Nephron (organoid): ENCODE measurements around the gene YIF1B.

ENCODE experiments used
- H3K27ac Mint-ChIP-seq, 3 experiments: 2 replicates each; pipeline ENCODE4 v1.8.0; 2020; ENCODE audit warnings: mixed read lengths in 3 of 3, mild to moderate bottlenecking in 2 of 3, moderate library complexity in 1 of 3
- H3K27me3 Mint-ChIP-seq: 2 replicates; pipeline ENCODE4 v1.8.0; 2021; ENCODE audit warnings: low read depth, mild to moderate bottlenecking, moderate library complexity, mixed read lengths
- H3K36me3 Mint-ChIP-seq: 2 replicates; pipeline ENCODE4 v1.8.0; 2020; ENCODE audit warnings: low read depth, mixed read lengths
- H3K4me1 Mint-ChIP-seq: 2 replicates; pipeline ENCODE4 v1.8.0; 2020; ENCODE audit warnings: mixed read lengths
- H3K4me3 Mint-ChIP-seq, 3 experiments: 2 replicates each; pipeline ENCODE4 v1.8.0; 2020; ENCODE audit warnings: mild to moderate bottlenecking in 3 of 3, mixed read lengths in 3 of 3, moderate library complexity in 2 of 3
- H3K9me3 Mint-ChIP-seq: 2 replicates; pipeline ENCODE4 v1.8.0; 2020; ENCODE audit warnings: mixed read lengths
- TF ChIP-seq, protein P1 (sequence below), 3 experiments: fragments of 200-600 bp; sonication (generic); IDR thresholded peaks; one replicate each; pipeline ENCODE4 v1.5.0; 2021; ENCODE audit warnings: antibody characterized with exemption in 3 of 3; ENCODE audit not compliant: unreplicated experiment in 3 of 3

The YIF1B gene

DNA sequence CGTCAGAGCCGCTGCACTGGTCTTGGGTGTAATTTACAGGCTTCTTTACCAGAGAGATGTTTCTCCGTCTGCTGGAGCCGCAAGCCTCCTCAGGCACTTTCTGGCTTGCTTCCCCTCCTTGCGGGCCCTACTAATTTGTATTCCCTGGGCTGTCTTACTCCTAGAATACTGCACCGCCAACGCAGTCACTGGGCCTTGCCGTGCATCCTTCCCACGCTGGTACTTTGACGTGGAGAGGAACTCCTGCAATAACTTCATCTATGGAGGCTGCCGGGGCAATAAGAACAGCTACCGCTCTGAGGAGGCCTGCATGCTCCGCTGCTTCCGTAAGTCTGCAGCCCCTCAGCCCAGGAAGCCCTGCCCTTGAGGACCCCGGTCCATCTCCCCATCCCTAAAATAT, 25.8 kb downstream of the YIF1B start:
- no peak overlapping the region for H3K27ac Mint-ChIP-seq

DNA sequence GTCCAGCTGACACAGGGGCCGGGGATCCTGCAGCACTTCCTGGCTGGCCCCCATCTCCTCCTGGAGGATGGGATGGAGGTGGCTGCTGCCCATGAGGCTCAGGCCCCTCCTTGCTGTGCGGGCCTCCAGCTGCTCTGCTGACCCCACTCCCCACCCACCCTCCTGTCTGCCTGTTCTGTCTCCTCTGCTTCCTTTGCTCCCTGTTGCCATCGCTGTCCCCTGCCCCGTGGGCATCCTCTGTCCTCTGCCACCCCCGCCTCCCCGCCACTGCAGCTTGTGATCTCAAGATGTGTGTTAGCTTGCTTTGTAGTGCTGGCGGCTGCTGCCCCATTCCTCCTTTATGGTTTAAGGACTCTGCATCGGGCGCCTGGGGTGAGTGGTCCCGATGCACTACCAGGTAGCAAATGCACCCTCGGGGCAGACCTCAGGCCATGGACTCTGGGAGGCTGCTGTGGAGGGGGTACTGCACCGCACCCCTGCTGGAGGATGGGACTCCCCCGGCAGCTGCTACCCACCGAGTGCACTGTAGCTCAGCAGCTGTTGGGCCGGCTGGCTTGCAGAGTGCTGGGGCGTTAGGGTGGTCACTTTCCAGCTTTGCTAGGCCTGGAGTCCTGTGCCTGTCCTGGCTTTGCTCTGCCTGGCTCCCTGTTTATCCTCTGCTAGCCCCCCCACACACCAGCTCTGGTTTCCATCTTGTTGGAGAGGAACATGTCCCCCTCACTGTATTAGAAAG, 27.5 kb downstream of the YIF1B start:
- H3K27me3 Mint-ChIP-seq, result peaks cover 5% of the 10 kb centered on the region
- H3K4me3 Mint-ChIP-seq, result no peak overlapping the region
- no peak overlapping the region for H3K27ac Mint-ChIP-seq
- peaks cover 12% of the 10 kb centered on the region for H3K36me3 Mint-ChIP-seq
- TF ChIP-seq, protein P1, sequence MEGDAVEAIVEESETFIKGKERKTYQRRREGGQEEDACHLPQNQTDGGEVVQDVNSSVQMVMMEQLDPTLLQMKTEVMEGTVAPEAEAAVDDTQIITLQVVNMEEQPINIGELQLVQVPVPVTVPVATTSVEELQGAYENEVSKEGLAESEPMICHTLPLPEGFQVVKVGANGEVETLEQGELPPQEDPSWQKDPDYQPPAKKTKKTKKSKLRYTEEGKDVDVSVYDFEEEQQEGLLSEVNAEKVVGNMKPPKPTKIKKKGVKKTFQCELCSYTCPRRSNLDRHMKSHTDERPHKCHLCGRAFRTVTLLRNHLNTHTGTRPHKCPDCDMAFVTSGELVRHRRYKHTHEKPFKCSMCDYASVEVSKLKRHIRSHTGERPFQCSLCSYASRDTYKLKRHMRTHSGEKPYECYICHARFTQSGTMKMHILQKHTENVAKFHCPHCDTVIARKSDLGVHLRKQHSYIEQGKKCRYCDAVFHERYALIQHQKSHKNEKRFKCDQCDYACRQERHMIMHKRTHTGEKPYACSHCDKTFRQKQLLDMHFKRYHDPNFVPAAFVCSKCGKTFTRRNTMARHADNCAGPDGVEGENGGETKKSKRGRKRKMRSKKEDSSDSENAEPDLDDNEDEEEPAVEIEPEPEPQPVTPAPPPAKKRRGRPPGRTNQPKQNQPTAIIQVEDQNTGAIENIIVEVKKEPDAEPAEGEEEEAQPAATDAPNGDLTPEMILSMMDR (IDR thresholded peaks at IDR 0.05; ENCODE audit: unreplicated experiment in 3 of 3), result no peak
- H3K9me3 Mint-ChIP-seq, result no peaks in the 10 kb centered on the region
- H3K4me1 Mint-ChIP-seq, result peaks cover 21% of the 10 kb centered on the region

More for the DNA sequence above, 25.8 kb downstream of the YIF1B start:
- H3K27me3 Mint-ChIP-seq, result peaks cover 5% of the 10 kb centered on the region
- TF ChIP-seq, protein P1 (IDR thresholded peaks at IDR 0.05; ENCODE audit: unreplicated experiment in 3 of 3), result no peak
- peaks cover 22% of the 10 kb centered on the region for H3K4me1 Mint-ChIP-seq
- no peak overlapping the region for H3K4me3 Mint-ChIP-seq
- peaks cover 12% of the 10 kb centered on the region for H3K36me3 Mint-ChIP-seq
- H3K9me3 Mint-ChIP-seq, result no peaks in the 10 kb centered on the region

DNA sequence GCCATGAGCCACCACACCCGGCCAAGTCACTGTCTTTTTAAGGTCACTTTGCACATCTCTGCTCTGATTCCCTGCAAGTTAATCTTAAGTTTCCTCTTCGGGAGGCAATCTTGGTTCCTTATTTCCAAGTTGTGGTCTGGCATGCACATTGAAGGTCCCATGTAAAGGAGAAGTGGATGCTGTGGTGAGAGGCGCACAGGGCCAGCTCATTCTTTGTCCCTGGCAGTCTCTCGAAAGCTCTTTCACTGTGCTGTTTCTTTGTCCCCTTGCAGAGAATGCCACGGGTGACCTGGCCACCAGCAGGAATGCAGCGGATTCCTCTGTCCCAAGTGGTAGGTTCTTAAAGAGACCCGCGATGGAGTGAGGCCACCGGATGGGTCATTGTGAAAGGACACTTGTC, 28.1 kb downstream of the YIF1B start:
- peaks cover 12% of the 10 kb centered on the region for H3K36me3 Mint-ChIP-seq
- H3K27me3 Mint-ChIP-seq, result peaks cover 5% of the 10 kb centered on the region
- peaks cover 16% of the 10 kb centered on the region for H3K4me1 Mint-ChIP-seq
- no peaks in the 10 kb centered on the region for H3K9me3 Mint-ChIP-seq
- H3K27ac Mint-ChIP-seq, result no peak overlapping the region
- no peak overlapping the region for H3K4me3 Mint-ChIP-seq
- TF ChIP-seq, protein P1 (IDR thresholded peaks at IDR 0.05; ENCODE audit: unreplicated experiment in 3 of 3), result no peak

DNA sequence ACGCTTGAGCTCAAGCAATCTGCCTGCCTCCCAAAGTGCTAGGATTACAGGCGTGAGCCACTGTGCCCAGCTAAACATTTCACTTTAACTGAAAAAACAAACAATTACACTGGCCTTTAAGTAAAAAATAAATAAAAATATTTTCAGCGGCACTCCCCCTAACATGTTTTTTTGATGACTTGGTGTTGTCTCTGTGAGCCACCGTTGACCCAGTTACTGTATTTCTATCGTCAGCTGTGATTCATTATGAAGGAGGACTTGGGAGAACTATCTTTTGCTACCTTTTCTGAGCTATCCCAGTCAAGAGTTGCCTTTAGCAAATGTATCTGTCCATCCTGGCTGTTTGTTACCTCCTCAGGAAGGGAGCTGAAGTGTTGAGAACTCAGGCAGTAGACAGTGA, 30.2 kb downstream of the YIF1B start:
- TF ChIP-seq, protein P1 (IDR thresholded peaks at IDR 0.05; ENCODE audit: unreplicated experiment in 3 of 3), result no peak
- Mint-ChIP-seq H3K4me1 (peaks cover 3% of the 10 kb centered on the region), H3K27ac (no peak overlapping the region), H3K4me3 (no peak overlapping the region), H3K9me3 (no peaks in the 10 kb centered on the region), H3K36me3 (peaks cover 9% of the 10 kb centered on the region), H3K27me3 (peaks cover 5% of the 10 kb centered on the region)

DNA sequence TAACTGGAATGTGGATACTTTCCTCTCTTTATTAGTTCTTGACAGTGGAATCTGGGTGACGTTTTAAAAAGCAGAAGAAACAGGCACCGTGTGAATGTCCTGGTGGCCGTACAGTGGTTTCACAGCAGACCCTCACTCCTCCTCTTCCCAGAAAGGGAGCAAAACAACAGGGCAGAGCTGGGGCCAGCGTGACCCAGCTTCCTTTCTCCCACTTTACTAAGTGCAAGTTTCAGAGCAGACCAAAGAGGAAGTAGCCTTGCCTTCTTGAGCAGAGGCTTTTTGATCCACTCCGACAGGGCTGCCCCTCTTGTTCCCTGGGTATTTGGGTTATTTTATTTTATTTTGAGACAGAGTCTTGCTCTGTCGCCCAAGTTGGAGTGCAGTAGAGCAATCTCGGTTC, 31.3 kb downstream of the YIF1B start:
- Mint-ChIP-seq H3K4me1 (no peaks in the 10 kb centered on the region), H3K9me3 (no peaks in the 10 kb centered on the region), H3K27ac (peak overlapping the region in 1 of 3 experiments; percentile 54), H3K27me3 (peaks cover 5% of the 10 kb centered on the region), H3K4me3 (no peak overlapping the region), H3K36me3 (peaks cover 9% of the 10 kb centered on the region)
- TF ChIP-seq, protein P1 (IDR thresholded peaks at IDR 0.05; ENCODE audit: unreplicated experiment in 3 of 3), result no peak

DNA sequence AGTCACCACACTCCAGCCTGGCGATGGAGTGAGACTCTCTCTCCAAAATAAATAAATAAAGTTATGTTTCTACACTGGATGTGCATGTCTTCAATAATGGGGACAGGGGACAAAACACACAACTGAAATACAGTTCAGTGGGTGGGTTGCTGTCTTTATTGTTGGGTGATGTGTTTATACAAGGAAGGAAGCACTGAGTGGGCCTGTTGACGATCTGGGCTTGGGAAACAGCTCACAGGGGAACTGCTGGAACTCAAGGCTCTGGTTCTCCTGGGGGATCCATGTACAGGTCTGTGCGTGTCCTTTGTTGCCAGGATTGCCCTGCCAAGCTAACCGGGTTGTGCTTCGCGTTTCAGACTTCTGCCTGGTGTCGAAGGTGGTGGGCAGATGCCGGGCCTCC, 32.5 kb downstream of the YIF1B start:
- no peaks in the 10 kb centered on the region for H3K4me1 Mint-ChIP-seq
- no peaks in the 10 kb centered on the region for H3K9me3 Mint-ChIP-seq
- peaks cover 9% of the 10 kb centered on the region for H3K36me3 Mint-ChIP-seq
- no peak overlapping the region for H3K27ac Mint-ChIP-seq
- peaks cover 5% of the 10 kb centered on the region for H3K27me3 Mint-ChIP-seq
- TF ChIP-seq, protein P1 (IDR thresholded peaks at IDR 0.05; ENCODE audit: unreplicated experiment in 3 of 3), result no peak
- no peak overlapping the region for H3K4me3 Mint-ChIP-seq
